ENCODE results near the gene CXXC5. TPM values are rescaled to one million over a fixed set of nuclear protein-coding genes. Genes with fewer than 3 reads are reported as not detected.

The CXXC5 gene
- total and polyA plus RNA-seq, 9 of the 15 experiments (the other 6 are each of a cell fraction or from before 2014, with no cell fraction given), result 1.9 to 123 (median 45.8) TPM

DNA sequence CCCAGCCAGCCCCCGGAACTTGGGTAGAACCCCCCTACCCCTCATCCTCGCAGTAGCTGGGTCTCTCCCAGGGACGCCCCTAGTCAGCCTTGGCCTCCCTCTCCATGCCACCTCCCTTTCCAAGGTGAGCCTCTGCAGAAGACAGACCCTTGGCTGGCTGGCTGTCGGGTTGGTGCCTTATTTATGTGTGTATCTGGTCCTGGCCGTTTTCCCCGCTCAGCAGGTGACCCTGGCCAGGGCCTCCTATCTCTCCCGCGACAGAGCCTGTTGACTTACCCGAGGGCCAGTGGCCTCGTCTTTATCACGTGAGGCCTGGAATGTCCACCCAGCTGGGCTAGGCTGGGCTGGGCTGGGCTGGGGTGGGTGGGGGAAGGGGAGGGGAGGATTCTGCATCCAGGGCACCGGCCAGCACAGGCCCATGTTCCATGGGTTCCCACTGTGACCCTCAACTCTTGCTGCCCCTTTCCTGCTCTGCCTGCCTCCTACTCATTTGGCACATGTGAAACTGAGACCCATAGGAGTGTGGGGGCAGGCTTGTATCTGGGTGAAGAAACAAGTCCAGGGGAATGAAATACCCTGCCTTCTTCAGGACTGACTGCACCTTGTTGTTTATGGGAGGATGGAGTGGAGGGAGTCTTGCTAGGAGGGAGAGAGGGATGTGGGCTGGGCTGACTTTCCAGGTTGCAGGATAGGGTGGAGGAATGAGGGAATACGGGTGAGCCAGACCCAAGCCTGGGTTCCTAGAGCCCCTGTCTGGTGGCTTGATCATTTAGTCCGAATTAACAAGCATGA lies 3.1 kb downstream of the CXXC5 start (continued):
- TF ChIP-seq MIER1 (IDR thresholded peaks at IDR 0.05; ENCODE audit: low read depth) (0 out of 2 replicates have a peak, but pooled peaks have one; percentile 15), ZNF644 (tag; IDR thresholded peaks at IDR 0.05; ENCODE audit: low read depth) (no peak), NFXL1 (CRISPR knock-in tag; IDR thresholded peaks at IDR 0.05) (no peak), BHLHE40 (IDR thresholded peaks at IDR 0.05; ENCODE audit: low read length) (peak; percentile 96), PCBP1 (IDR thresholded peaks at IDR 0.05; ENCODE audit: low read depth, low read length, poor library complexity, severe bottlenecking) (no peak), HNRNPUL1 (IDR thresholded peaks at IDR 0.05; ENCODE audit: low read length) (no peak), NCOA4 (IDR thresholded peaks at IDR 0.05; ENCODE audit: partially characterized antibody) (no peak), ZNF77 (CRISPR knock-in tag; IDR thresholded peaks at IDR 0.05) (no peak), CHCHD3 (CRISPR knock-in tag; IDR thresholded peaks at IDR 0.05) (no peak), CBFA2T3 (IDR thresholded peaks at IDR 0.05) (peak; percentile 87), TCF7L2 (IDR thresholded peaks at IDR 0.05; ENCODE audit: low read depth, low read length) (no peak), ELF2 (CRISPR knock-in tag; IDR thresholded peaks at IDR 0.05) (no peak), ARID1B (IDR thresholded peaks at IDR 0.05) (peak; percentile 81), FOXM1 (IDR thresholded peaks at IDR 0.05; ENCODE audit: low read depth) (no peak), FOXM1 (CRISPR knock-in tag; IDR thresholded peaks at IDR 0.05; ENCODE audit: low read depth) (no peak)
- TF ChIP-seq, protein P1, sequence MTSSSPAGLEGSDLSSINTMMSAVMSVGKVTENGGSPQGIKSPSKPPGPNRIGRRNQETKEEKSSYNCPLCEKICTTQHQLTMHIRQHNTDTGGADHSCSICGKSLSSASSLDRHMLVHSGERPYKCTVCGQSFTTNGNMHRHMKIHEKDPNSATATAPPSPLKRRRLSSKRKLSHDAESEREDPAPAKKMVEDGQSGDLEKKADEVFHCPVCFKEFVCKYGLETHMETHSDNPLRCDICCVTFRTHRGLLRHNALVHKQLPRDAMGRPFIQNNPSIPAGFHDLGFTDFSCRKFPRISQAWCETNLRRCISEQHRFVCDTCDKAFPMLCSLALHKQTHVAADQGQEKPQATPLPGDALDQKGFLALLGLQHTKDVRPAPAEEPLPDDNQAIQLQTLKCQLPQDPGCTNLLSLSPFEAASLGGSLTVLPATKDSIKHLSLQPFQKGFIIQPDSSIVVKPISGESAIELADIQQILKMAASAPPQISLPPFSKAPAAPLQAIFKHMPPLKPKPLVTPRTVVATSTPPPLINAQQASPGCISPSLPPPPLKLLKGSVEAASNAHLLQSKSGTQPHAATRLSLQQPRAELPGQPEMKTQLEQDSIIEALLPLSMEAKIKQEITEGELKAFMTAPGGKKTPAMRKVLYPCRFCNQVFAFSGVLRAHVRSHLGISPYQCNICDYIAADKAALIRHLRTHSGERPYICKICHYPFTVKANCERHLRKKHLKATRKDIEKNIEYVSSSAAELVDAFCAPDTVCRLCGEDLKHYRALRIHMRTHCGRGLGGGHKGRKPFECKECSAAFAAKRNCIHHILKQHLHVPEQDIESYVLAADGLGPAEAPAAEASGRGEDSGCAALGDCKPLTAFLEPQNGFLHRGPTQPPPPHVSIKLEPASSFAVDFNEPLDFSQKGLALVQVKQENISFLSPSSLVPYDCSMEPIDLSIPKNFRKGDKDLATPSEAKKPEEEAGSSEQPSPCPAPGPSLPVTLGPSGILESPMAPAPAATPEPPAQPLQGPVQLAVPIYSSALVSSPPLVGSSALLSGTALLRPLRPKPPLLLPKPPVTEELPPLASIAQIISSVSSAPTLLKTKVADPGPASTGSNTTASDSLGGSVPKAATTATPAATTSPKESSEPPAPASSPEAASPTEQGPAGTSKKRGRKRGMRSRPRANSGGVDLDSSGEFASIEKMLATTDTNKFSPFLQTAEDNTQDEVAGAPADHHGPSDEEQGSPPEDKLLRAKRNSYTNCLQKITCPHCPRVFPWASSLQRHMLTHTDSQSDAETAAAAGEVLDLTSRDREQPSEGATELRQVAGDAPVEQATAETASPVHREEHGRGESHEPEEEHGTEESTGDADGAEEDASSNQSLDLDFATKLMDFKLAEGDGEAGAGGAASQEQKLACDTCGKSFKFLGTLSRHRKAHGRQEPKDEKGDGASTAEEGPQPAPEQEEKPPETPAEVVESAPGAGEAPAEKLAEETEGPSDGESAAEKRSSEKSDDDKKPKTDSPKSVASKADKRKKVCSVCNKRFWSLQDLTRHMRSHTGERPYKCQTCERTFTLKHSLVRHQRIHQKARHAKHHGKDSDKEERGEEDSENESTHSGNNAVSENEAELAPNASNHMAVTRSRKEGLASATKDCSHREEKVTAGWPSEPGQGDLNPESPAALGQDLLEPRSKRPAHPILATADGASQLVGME (CRISPR knock-in tag; IDR thresholded peaks at IDR 0.05), result no peak
- TF ChIP-seq, protein P2, sequence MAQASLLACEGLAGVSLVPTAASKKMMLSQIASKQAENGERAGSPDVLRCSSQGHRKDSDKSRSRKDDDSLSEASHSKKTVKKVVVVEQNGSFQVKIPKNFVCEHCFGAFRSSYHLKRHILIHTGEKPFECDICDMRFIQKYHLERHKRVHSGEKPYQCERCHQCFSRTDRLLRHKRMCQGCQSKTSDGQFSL (CRISPR knock-in tag; IDR thresholded peaks at IDR 0.05), result no peak
- TF ChIP-seq, protein P2 (tag; IDR thresholded peaks at IDR 0.05), result no peak
- TF ChIP-seq, protein P3, sequence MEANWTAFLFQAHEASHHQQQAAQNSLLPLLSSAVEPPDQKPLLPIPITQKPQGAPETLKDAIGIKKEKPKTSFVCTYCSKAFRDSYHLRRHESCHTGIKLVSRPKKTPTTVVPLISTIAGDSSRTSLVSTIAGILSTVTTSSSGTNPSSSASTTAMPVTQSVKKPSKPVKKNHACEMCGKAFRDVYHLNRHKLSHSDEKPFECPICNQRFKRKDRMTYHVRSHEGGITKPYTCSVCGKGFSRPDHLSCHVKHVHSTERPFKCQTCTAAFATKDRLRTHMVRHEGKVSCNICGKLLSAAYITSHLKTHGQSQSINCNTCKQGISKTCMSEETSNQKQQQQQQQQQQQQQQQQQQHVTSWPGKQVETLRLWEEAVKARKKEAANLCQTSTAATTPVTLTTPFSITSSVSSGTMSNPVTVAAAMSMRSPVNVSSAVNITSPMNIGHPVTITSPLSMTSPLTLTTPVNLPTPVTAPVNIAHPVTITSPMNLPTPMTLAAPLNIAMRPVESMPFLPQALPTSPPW (CRISPR knock-in tag; IDR thresholded peaks at IDR 0.05), result peak; percentile 69; the same call in 1 of the 2 replicates
- TF ChIP-seq, protein P4, sequence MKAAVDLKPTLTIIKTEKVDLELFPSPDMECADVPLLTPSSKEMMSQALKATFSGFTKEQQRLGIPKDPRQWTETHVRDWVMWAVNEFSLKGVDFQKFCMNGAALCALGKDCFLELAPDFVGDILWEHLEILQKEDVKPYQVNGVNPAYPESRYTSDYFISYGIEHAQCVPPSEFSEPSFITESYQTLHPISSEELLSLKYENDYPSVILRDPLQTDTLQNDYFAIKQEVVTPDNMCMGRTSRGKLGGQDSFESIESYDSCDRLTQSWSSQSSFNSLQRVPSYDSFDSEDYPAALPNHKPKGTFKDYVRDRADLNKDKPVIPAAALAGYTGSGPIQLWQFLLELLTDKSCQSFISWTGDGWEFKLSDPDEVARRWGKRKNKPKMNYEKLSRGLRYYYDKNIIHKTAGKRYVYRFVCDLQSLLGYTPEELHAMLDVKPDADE (conservative IDR thresholded peaks at IDR 0.05; ENCODE audit: control insufficient read depth, low read depth, low read length), result no peak

Measured in K562 (cell line).